Ovary (tissue), 9 donors: ENCODE measurements around the gene TBC1D16. TPM values are rescaled to one million over a fixed set of nuclear protein-coding genes. Genes with fewer than 3 reads are reported as not detected.

Source experiments
- DNase-seq, 5 donors: peaks; one replicate each; pipeline ENCODE4 v3.0.0-alpha.2; 2019 to 2020
- H3K27ac ChIP-seq, 2 donors: fragments of 200-600 bp; one replicate each; pipeline versions ENCODE4 v1.5.1 to v1.8.0; 2019 to 2022
- H3K27me3 ChIP-seq: fragments of 200-600 bp; one replicate; pipeline ENCODE4 v1.8.0; 2022
- H3K36me3 ChIP-seq: fragments of 200-600 bp; sonication (generic); one replicate; pipeline ENCODE4 v1.5.1; 2019
- H3K4me1 ChIP-seq: one replicate; pipeline ENCODE4 v1.8.1; 2013; ENCODE audit warnings: mild to moderate bottlenecking, moderate library complexity; ENCODE audit not compliant: insufficient read depth
- H3K4me3 ChIP-seq: fragments of 200-600 bp; sonication (generic); one replicate; pipeline ENCODE4 v1.5.1; 2017
- H3K9me3 ChIP-seq, 2 donors: fragments of 200-600 bp in 1 of 2; sonication (generic) in 1 of 2; one replicate each; pipeline versions ENCODE4 v1.5.1 to v1.8.1; 2013 to 2019; ENCODE audit warnings: mild to moderate bottlenecking in 1 of 2, moderate library complexity in 1 of 2
- EP300 ChIP-seq: sonication (generic); formaldehyde crosslinking; IDR thresholded peaks from one replicate; pipeline ENCODE4 v1.6.1; 2017; ENCODE audit warnings: antibody characterized with exemption
- POLR2A ChIP-seq: fragments of 450-650 bp; IDR thresholded peaks from one replicate; pipeline ENCODE4 v1.6.1; 2017; ENCODE audit warnings: antibody characterized with exemption, mild to moderate bottlenecking, moderate library complexity
- WGBS, 3 donors: extraction: QIAGEN DNeasy Blood & Tissue Kit in 1 of 3; methylation state at CpG; one replicate each; pipeline versions ENCODE4 v1.1.5 to v1.1.7; 2013 to 2017; 5-methylcytosine and 5-hydroxymethylcytosine counted together
- intact Hi-C, 4 donors: fragments of 100-400 bp; cut with DNase I; formaldehyde crosslinking; loops; one replicate each; pipeline versions ENCODE4 v1.11.0 to v1.15.1; 2022 to 2023
- polyA plus RNA-seq, 2 donors: library from polyadenylated mRNA; stranded (reverse); fragments of 200-250 nt in 1 of 2; fragments of 350-450 nt in 1 of 2; fragmentation: Illumina TruSeq in 1 of 2; extraction: RNeasy Lipid Tissue Mini Kit (QIAGEN cat#74804) in 1 of 2; gene quantifications; one replicate each; pipeline ENCODE4 v1.2.3, GENCODE V29; 2013 to 2014
- total RNA-seq, 7 donors: library from RNA; depleted of rRNA in 2 of 7; stranded (reverse); fragments of >200 nt in 2 of 7; fragmentation: NEBNext Ultra II Directional in 3 of 7; extraction: Animal tissue kit (Norgen Biotek cat#: 25700) in 3 of 7; gene quantifications; one replicate each; pipeline versions ENCODE4 v1.1.0 to v1.2.4, GENCODE V29; 2016 to 2023
- TF ChIP-seq, protein P1 (sequence below), 3 donors: fragments of 450-650 bp in 2 of 3; fragments of 200-600 bp in 1 of 3; IDR thresholded peaks; one replicate each; pipeline versions ENCODE4 v1.5.1 to v1.8.0; 2016 to 2022; ENCODE audit warnings: antibody characterized with exemption in 3 of 3, mild to moderate bottlenecking in 1 of 3
- donor health status: DM: no; HTN: no; CAD: no; lungs with moderate emphysema.
- donor health status: DM: no; HTN: no; CAD: no.
- donor health status: Bipolar disorder and iron deficiency.
- donor health status: DM: yes; HTN: yes; CAD: no.
- donor health status: DM: no; HTN: no; CAD: no.
- donor health status: DM: yes; HTN: yes; CAD: no.

The TBC1D16 gene
- total and polyA plus RNA-seq, 9 donors, result 9.3 to 40.5 (median 27.1) TPM

DNA sequence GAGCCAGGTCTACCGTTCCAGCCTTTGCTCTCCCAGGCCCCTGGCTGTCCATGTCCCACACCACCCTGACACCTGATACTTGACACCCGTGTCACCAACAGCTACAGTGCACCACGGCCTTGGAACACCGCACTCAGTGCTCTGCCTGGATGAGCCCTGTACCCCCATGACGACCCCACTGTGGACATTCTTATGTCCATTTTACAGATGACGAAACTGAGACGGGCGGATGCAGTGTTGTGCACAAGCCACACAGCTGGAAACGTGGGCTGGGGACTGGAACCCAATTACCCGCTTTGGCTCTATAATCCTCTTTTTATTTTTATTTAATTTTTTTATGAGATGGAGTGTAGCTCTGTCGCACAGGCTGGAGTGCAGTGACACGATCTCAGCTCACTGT, 112.9 kb downstream of the TBC1D16 start:
- peaks cover 9% of the 10 kb centered on the region for H3K4me1 ChIP-seq
- 85 to 89% (median 85%) methylated on average over 12 of the region's 12 CpGs for WGBS, 3 donors
- intact Hi-C loops, result no loop called here

DNA sequence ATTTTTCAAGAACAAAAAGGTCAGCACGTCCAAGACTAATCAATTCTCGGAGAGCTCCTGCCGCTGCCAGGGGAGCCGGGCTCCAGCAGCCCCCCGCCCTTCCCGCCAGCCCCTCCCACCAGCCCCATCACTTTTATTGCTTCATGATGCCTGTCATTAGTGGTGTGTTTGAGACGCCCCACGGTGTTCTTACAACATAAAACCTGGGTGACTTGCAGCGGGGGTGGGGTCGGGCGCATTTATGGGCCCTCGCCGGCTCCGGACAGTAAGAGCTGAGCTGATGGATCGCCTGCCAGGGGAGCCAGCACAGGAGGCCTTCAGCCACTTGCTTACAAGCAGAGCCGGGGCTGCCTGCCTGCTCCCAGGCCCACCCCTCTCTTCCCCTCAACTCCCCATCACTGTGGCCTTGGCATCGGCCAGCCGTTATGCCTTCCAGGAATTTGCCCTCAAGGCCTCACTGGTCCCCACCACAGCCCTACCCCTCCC, 113.5 kb downstream of the TBC1D16 start:
- peaks cover 9% of the 10 kb centered on the region for H3K4me1 ChIP-seq
- H3K27me3 ChIP-seq, result no peaks in the 10 kb centered on the region
- H3K9me3 ChIP-seq, result no peaks in the 10 kb centered on the region
- WGBS, 3 donors, result 24 to 31% (median 26%) methylated on average over 18 of the region's 18 CpGs
- H3K4me3 ChIP-seq, result no peak overlapping the region
- intact Hi-C loops, result no loop called here
- DNase-seq, result peak in 1 of 5 donors; percentile 21
- H3K36me3 ChIP-seq, result no peaks in the 10 kb centered on the region
- TF ChIP-seq, protein P1, sequence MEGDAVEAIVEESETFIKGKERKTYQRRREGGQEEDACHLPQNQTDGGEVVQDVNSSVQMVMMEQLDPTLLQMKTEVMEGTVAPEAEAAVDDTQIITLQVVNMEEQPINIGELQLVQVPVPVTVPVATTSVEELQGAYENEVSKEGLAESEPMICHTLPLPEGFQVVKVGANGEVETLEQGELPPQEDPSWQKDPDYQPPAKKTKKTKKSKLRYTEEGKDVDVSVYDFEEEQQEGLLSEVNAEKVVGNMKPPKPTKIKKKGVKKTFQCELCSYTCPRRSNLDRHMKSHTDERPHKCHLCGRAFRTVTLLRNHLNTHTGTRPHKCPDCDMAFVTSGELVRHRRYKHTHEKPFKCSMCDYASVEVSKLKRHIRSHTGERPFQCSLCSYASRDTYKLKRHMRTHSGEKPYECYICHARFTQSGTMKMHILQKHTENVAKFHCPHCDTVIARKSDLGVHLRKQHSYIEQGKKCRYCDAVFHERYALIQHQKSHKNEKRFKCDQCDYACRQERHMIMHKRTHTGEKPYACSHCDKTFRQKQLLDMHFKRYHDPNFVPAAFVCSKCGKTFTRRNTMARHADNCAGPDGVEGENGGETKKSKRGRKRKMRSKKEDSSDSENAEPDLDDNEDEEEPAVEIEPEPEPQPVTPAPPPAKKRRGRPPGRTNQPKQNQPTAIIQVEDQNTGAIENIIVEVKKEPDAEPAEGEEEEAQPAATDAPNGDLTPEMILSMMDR (IDR thresholded peaks at IDR 0.05), result no peak
- TF ChIP-seq POLR2A, result no peak
- no peak for TF ChIP-seq EP300
- H3K27ac ChIP-seq, result no peak overlapping the region

More for the DNA sequence above, 112.9 kb downstream of the TBC1D16 start:
- H3K9me3 ChIP-seq, result no peaks in the 10 kb centered on the region
- no peaks in the 10 kb centered on the region for H3K36me3 ChIP-seq
- no peaks in the 10 kb centered on the region for H3K27me3 ChIP-seq
- TF ChIP-seq EP300, result no peak
- TF ChIP-seq POLR2A, result no peak
- TF ChIP-seq, protein P1 (IDR thresholded peaks at IDR 0.05), result no peak
- no peak overlapping the region for H3K4me3 ChIP-seq
- no peak for DNase-seq
- no peak overlapping the region for H3K27ac ChIP-seq

GRCh38 chr17:79921411-79922115, 114.1 kb downstream of the TBC1D16 start:
- Histone ChIP-seq H3K4me1 (peaks cover 9% of the 10 kb centered on the region), H3K4me3 (no peak overlapping the region), H3K27ac (no peak overlapping the region), H3K36me3 (no peaks in the 10 kb centered on the region), H3K9me3 (no peaks in the 10 kb centered on the region), H3K27me3 (no peaks in the 10 kb centered on the region)
- TF ChIP-seq, protein P1 (IDR thresholded peaks at IDR 0.05), result no peak
- no peak for TF ChIP-seq POLR2A
- TF ChIP-seq EP300, result no peak
- intact Hi-C loops, result no loop called here
- 26 to 30% (median 27%) methylated on average over 28 of the region's 28 CpGs for WGBS, 3 donors
- DNase-seq, result no peak

DNA sequence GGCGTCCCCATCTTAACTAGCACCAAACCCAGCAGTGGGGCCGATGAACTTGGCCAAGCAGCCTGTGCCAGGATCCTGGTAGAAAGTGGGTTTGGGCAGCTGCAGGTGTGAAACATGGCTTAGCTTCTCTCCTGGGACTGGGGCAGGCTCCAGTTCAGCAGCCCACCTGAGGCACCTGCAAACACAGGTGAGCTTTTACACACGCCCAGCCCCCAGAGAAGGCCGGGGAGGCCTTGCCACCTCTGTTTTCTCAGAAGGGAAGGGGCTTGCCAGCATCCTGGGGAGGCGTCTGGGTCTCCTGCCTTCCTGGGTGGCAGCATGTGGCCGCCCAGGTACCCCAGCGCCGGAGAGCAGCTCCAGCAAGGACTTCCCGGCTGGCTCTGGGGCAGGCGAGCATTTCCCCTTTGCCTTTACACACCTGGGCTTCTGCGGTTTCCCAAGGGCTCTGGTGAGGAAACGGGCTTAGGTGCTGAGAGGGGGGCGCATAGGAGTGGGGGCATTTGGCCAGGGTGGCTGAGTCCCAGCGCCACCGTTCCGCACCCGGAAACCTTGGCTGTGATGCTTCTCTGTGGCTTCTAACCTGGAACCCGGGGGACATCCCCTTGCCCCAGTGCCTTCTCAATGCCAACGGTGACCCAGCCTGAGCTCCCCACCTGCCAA, 114.8 kb downstream of the TBC1D16 start:
- no peaks in the 10 kb centered on the region for H3K36me3 ChIP-seq
- no peak overlapping the region for H3K4me3 ChIP-seq
- H3K27ac ChIP-seq, result no peak overlapping the region
- no peak for DNase-seq
- 82 to 90% (median 86%) methylated on average over 19 of the region's 19 CpGs for WGBS, 3 donors
- intact Hi-C loops, result no loop called here
- peaks cover 9% of the 10 kb centered on the region for H3K4me1 ChIP-seq
- TF ChIP-seq POLR2A (no peak), EP300 (no peak)
- TF ChIP-seq, protein P1 (IDR thresholded peaks at IDR 0.05), result no peak
- H3K9me3 ChIP-seq, result no peaks in the 10 kb centered on the region
- no peaks in the 10 kb centered on the region for H3K27me3 ChIP-seq
